ENCODE results near the gene LRRFIP1.

- TF ChIP-seq POLR2AphosphoS5 (IDR thresholded peaks at IDR 0.05), result no peak
- no peak for TF ChIP-seq CTCF (IDR thresholded peaks at IDR 0.05 in 8 of 11, conservative IDR thresholded peaks at IDR 0.05 in 3 of 11)
- TF ChIP-seq POLR2A (IDR thresholded peaks at IDR 0.05), result no peak
Measured at GRCh38 chr2:237743561-237744269, 116.3 kb downstream of the LRRFIP1 start.

All from spleen (tissue), 7 donors.